GM12891 (cell line): ENCODE data around the gene HSD17B11.
"Not testable (repeated sequence)": the region's sequence is repeated elsewhere in the genome, so short reads cannot be mapped to it uniquely, and the experiment has no call there.

ENCODE experiments used
- POLR2A ChIP-seq: IDR thresholded peaks from 2 replicates; pipeline ENCODE4 v1.6.1; 2011; ENCODE audit warnings: low read depth, low read length, control low read depth
- TAF1 ChIP-seq: IDR thresholded peaks from 2 replicates; pipeline ENCODE4 v1.6.1; 2011; ENCODE audit warnings: low read depth, low read length, control low read depth

DNA sequence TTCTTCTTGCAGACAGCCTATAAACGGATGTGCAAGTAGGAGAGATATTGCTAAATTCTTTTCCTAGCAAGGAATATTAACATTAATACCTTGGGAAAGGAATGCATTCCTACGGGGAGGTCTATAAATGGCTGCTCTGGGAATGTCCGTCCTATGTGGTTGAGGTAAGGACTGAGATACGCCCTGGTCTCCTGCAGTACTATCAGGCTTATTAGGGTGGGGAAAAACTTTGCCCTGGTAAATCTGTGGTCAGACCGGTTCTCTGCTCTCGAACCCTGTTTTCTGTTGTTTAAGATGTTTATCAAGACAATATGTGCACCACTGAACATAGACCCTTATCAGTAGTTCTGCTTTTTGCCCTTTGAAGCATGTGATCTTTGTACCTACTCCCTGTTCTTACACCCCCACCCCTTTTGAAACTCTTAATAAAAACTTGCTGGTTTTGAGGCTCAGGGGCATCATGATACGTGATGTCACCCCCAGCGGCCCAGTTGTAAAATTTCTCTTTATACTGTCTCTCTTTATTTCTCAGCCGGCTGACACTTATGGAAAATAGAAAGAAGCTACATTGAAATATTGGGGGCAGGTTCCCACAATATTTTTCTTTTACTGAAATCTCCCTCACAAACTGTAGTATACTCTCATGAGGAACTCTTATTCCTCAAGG, 6.4 kb downstream of the HSD17B11 start:
- not testable (repeated sequence) for TF ChIP-seq TAF1, POLR2A
